Activated T-helper 2 cell treated with anti-CD3 and anti-CD28 coated beads, Interferon-gamma antibody, Interleukin-2, Interleukin-4, amounts not matched to agents 10 μg/mL and 5 μg/mL and 100 μg/mL, durations not matched to agents 14 hours and 24 hours and 36 hours (primary cell): ENCODE measurements around the gene ZNF302. TPM values are rescaled to one million over a fixed set of nuclear protein-coding genes. Genes with fewer than 3 reads are reported as not detected.

Experiments used
- DNase-seq: peaks from one replicate; pipeline ENCODE4 v3.0.0; 2021; ENCODE audit warnings: low spot score
- H3K27ac Mint-ChIP-seq: one replicate; pipeline ENCODE4 v1.8.0; 2021; ENCODE audit warnings: mixed read lengths
- H3K27me3 Mint-ChIP-seq: one replicate; pipeline ENCODE4 v1.8.0; 2021; ENCODE audit warnings: low read depth, mixed read lengths
- H3K36me3 Mint-ChIP-seq: one replicate; pipeline ENCODE4 v1.8.0; 2021; ENCODE audit warnings: low read depth, mixed read lengths
- H3K4me1 Mint-ChIP-seq: one replicate; pipeline ENCODE4 v1.8.0; 2021; ENCODE audit warnings: low read depth, mixed read lengths
- H3K4me3 Mint-ChIP-seq: one replicate; pipeline ENCODE4 v1.8.0; 2021; ENCODE audit warnings: low read depth, mild to moderate bottlenecking, moderate library complexity, mixed read lengths
- H3K9me3 Mint-ChIP-seq: one replicate; pipeline ENCODE4 v1.8.0; 2021; ENCODE audit warnings: mixed read lengths
- intact Hi-C: fragments of 100-400 bp; cut with micrococcal nuclease; formaldehyde crosslinking; loops from one replicate; pipeline ENCODE4 v1.15.1; 2023
- total RNA-seq: library from RNA; stranded (reverse); gene quantifications from 2 replicates; pipeline ENCODE4 v1.2.3, GENCODE V29; 2022

ZNF302 gene
- total RNA-seq, 1 donor from 2014 or later = 14.1 TPM

DNA sequence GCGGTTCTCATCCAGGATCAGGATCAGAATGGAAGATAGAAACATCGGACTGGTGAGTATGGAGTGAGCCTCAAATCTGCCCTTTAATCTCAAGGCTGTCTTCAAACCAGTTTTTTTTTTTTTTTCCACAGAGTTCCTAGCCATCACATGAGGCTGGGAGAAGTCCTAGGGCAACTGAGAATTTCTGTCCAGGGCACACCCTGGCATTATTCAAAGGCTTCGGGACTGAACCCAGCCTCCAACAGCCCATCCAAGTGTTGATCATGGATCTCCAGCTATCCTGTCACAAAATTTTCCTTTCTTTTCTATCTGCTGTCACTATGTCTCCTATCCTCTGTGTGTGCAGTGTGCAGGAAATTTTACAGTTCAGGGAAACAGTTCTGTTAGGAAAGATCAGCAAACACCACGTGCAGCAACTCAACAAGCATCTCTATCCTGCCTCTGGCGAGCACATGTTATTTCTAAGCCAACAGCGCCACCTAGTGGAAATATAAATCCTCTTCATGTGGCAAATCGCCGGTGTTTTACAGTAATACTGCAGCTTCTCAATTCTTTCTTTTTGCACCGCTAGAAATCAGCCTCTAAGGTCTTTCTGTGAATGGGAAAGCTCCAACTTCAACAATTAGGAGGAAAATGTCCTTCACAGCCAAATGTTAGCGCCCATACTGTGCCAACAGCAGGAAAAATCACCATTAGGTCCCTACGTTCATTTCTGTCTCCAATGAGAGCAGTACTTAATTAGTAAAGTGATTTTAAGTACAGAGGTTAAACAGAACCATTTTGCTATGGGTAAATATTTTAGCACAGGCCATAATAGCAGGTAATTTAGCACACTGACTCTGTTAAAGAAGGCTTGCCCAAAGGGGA, 35.1 kb downstream of the ZNF302 start:
- Mint-ChIP-seq H3K4me3 (no peak overlapping the region), H3K9me3 (peaks cover 28% of the 10 kb centered on the region), H3K27ac (no peak overlapping the region), H3K27me3 (peaks cover 3% of the 10 kb centered on the region), H3K36me3 (peaks cover 3% of the 10 kb centered on the region), H3K4me1 (peaks cover 1% of the 10 kb centered on the region)
- intact Hi-C loops = loop anchor here (1.0 to 2.0 kb wide), 2 partner anchors 73 to 212 kb away; no protein-coding TSS in a partner anchor
- DNase-seq = peak; percentile 33

DNA sequence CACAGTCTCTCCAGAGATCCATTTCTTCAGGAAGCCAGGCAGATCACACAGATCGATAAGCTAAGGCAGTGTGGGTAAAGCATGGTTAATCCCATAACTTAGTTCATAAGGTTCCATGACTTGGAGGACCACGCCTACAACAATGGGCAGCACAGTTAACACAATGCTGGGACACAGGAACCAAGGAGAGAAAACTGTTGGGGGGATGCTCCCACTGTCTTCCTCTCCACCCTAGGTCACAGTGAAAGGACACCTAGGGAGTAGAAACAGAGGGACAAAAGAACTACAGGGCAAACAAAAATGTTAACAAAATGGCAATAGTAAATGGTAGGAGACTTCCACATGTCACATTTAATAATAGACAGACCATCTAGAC, 35.8 kb downstream of the ZNF302 start:
- Mint-ChIP-seq H3K9me3 (peaks cover 28% of the 10 kb centered on the region), H3K36me3 (peaks cover 3% of the 10 kb centered on the region), H3K4me1 (peaks cover 1% of the 10 kb centered on the region), H3K27ac (no peak overlapping the region), H3K27me3 (peaks cover 3% of the 10 kb centered on the region), H3K4me3 (no peak overlapping the region)
- intact Hi-C loops = loop anchor here (2.0 kb wide), 1 partner anchor 212 kb away; no protein-coding TSS in a partner anchor
- no peak for DNase-seq

DNA sequence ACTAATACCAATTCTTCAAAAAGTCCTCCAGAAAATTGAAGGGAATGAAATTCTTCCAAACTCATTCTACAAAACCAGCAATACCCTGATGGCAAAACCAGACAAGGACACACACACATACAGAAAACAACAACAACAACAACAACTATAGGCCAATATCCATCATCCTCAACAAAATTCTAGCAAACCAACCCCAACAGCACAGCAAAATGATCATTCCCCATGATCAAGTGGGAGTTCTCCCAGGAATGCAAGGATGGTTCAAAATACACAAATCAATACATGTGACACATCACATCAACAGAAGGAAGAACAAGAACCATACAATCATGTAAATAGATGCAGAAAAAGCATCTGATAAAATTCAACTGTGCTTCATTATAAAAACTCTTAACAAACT, 37.9 kb downstream of the ZNF302 start:
- peaks cover 3% of the 10 kb centered on the region for H3K27me3 Mint-ChIP-seq
- no peak for DNase-seq
- H3K27ac Mint-ChIP-seq = no peak overlapping the region
- H3K4me1 Mint-ChIP-seq = peaks cover 1% of the 10 kb centered on the region
- H3K36me3 Mint-ChIP-seq = peaks cover 3% of the 10 kb centered on the region
- peaks cover 28% of the 10 kb centered on the region for H3K9me3 Mint-ChIP-seq
- H3K4me3 Mint-ChIP-seq = no peak overlapping the region
- intact Hi-C loops = no loop called here

DNA sequence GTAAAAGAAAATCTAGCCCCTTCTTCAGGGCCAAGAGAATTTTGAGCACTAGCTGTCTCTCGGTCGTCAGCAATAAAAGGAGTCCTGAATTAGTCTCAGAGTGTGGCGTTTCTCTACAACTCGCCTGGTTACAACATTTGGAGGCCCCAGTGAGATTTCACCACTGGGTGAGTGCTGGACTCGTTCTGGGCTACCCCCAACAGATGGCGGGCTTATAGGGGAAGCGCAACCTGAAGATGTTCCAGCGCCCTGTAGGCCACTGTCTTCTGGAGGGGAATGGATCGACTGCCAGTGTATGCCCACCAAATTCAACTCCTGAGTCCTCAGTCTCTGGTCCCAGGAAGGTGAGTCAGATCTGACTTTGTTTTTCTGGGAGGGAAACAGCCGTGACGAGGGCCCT, 44.9 kb downstream of the ZNF302 start:
- Mint-ChIP-seq H3K4me1 (no peaks in the 10 kb centered on the region), H3K36me3 (no peaks in the 10 kb centered on the region), H3K27ac (no peak overlapping the region), H3K4me3 (no peak overlapping the region), H3K9me3 (no peaks in the 10 kb centered on the region), H3K27me3 (peaks cover 5% of the 10 kb centered on the region)
- DNase-seq = no peak
- intact Hi-C loops = no loop called here

DNA sequence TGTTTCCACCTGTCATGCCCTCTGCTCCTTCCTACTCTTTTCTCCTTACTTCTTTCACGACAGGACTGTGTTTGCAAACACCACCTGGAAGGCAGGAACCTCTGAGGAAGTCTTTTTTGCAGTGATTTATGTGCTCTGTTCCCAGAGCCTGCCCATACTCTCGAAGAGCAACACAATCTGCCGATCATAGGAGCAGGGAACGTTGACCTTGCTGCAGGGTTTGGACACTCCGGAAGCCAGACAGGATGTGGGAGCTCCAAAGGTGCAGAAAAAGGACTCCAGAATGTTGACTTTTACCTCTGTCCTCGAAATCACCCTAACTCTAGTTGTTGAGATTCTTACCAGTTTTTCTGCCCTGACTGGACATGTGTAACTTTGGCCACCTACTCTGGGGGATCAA, 47.9 kb downstream of the ZNF302 start:
- Mint-ChIP-seq H3K36me3 (no peaks in the 10 kb centered on the region), H3K4me1 (no peaks in the 10 kb centered on the region), H3K27me3 (peaks cover 5% of the 10 kb centered on the region), H3K4me3 (no peak overlapping the region), H3K27ac (no peak overlapping the region), H3K9me3 (no peaks in the 10 kb centered on the region)
- intact Hi-C loops = no loop called here
- DNase-seq = no peak

DNA sequence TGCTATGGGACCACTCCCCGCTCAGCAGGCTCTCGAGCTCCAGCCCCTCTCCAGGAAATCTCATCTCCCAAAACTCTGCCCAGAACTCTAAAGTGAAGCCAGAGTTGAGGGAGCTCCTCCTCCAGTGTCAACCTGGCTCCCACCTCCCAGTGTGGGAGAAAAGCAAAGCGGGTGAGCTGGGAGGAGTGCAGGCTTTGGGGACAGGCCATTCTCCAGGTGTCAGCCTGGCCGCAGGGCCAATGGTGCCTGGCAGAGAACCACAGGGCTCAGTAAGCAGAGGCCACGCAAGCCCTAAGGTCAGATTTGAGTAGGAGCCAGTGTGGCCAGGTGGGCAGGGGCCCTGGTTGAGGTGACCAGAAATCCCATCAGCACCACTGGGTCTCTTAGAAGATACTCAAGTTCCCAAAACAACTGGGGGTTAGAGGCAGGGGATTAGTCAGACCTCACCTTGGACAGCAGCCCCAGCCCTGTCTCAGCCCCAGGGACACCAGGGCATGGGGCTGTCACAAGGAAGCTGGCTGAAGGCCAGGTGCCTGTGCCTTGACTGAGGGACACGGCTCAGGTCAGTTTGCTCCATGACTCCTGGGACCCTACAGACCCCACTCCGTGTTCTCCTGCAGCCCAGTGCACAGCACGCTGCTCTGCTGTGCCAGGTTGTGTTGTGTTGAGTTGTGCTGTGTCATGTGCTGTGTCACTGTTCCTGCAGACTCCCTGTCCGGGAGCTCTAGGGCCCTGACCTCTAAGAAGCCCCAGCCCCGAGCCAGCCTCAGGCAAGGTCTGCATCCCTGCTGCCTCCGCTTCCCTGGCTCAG, 53.7 kb downstream of the ZNF302 start:
- Mint-ChIP-seq H3K27ac (no peak overlapping the region), H3K4me3 (no peak overlapping the region), H3K4me1 (peaks cover 17% of the 10 kb centered on the region), H3K9me3 (peaks cover 9% of the 10 kb centered on the region), H3K36me3 (peaks cover 9% of the 10 kb centered on the region), H3K27me3 (no peaks in the 10 kb centered on the region)
- no peak for DNase-seq
- intact Hi-C loops = no loop called here

DNA sequence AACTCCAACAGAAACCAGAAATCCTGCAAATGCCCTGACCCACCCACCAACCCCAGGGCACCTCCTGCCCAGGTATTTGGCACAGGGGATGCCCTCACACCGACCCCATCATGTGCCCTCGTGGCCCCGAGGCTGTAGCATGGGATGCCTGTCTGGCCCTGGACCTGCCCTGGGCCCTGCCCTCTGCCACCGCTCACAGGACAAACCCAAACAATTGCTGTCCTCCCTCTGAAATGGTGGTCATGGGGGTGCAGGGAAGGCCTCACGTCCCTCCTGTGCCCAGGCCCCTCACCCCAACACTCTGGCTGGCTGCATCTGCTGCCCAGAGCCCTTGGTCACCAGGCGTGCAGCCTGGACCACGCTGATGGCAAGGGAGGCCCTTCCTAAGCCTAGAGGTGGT, 54.5 kb downstream of the ZNF302 start:
- no peak overlapping the region for H3K4me3 Mint-ChIP-seq
- H3K36me3 Mint-ChIP-seq = peaks cover 12% of the 10 kb centered on the region
- H3K27me3 Mint-ChIP-seq = no peaks in the 10 kb centered on the region
- no peak overlapping the region for H3K27ac Mint-ChIP-seq
- DNase-seq = no peak
- H3K4me1 Mint-ChIP-seq = peaks cover 17% of the 10 kb centered on the region
- intact Hi-C loops = no loop called here
- peaks cover 9% of the 10 kb centered on the region for H3K9me3 Mint-ChIP-seq

DNA sequence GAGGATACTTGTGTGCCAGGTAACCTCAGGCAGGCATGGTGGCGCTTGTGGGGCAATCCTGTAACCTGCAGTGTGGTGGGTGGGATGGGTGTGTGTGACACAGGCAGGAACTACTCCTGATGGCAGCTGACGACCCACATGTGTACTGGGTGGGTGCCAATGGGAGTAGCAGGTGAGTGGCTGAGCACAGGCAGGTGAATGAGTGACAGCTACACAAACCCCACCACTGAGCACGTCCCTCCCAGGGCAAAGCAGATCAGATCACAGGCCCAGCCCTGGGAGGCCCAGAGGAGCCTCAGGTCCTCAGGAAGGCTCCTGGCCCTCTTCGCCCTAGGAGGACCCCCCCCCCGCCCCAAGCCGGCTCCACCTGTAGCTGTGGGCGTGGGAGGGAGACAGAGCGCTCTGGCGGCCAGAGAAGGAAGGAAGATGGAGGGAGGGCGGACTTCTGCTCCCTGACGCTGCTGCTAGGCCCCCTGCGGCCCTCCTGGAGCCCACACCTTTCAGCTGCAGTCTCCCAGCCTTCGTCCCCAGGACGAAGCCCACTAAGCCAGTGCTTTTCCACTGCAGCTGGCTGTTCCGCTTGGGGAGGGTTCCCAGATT, 55.2 kb downstream of the ZNF302 start:
- H3K4me3 Mint-ChIP-seq = peak overlapping the region; percentile 66

DNA sequence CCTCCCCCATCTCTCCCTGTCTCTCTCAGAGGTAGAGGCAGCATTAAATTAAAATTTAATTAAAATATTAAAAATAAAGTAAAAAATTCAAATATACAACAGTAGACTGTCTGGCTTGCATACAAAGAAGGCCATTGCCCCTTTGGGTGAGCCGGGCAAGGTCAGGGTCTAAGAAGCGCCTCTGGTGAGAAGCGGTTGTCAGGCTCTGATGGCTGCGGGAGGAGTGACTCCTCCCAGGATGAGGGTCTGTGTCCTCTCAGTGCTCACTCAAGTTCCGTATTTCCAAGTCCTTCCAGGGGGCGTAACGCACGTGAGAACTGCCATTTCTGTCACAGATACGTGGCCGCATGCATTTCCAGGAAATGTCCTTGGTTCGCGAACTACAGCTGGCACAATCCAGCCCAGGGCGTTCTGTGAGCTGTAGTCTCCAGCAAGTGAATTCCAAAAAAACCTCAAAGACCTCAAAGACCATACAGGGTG, 55.8 kb downstream of the ZNF302 start:
- Mint-ChIP-seq H3K27ac (peak overlapping the region; percentile 95), H3K27me3 (no peaks in the 10 kb centered on the region), H3K4me1 (peaks cover 17% of the 10 kb centered on the region), H3K9me3 (peaks cover 13% of the 10 kb centered on the region), H3K4me3 (peak overlapping the region; percentile 91), H3K36me3 (peaks cover 18% of the 10 kb centered on the region)
- no peak for DNase-seq
- intact Hi-C loops = loop anchor here (1.0 kb wide), 2 partner anchors 40 to 56 kb away; partner anchors contain the start of genes SCGB2B2, ZNF302 and ZNF599

More for the DNA sequence above, 55.2 kb downstream of the ZNF302 start:
- Mint-ChIP-seq H3K27ac (peak overlapping the region; percentile 62), H3K4me1 (peaks cover 17% of the 10 kb centered on the region), H3K27me3 (no peaks in the 10 kb centered on the region), H3K36me3 (peaks cover 12% of the 10 kb centered on the region), H3K9me3 (peaks cover 9% of the 10 kb centered on the region)
- DNase-seq = no peak
- intact Hi-C loops = loop anchor here (1.0 kb wide), 2 partner anchors 41 to 55 kb away; partner anchors contain the start of genes SCGB2B2, ZNF302 and ZNF599

DNA sequence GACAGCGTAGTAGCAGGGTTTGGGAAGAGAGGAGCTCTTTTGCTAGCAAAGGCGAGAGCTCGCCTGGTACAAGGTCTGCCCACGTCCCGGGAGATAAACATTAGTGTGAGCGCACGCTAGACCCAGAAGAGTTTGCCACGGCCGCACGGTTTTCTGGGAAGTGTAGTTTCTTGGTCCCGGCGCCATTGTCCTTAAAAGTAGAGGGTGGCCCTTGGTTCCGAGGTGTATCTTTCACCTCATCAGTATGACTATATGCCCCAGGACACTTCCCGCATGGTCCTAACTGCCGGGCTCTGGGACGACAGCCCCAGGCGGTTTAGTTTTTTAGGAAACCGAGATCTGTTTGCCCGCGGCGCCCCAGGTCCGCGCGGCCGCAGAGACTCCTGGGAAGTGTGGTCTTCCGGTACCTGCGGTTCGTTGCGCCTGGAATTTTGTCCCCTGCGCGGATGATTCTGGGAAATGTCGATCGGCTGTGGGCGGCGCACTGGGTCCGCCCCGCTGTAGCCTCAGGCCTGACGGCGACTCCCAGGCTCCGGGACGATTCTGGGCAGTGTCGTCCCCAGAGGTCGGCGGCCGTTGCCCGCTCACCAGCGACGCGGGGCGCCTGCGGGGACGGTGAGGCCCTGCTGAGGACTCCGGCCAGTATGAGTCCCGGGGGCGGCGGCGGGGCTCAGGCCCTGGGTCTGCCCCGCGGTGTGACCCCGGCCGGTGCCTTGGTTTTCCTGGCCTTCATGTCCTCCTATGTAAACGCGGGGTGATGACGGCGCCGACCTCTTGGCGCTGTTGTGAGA, 56.5 kb downstream of the ZNF302 start, which contains the start of gene ZNF181:
ZNF181 (plus strand) TSS at position 498 of the 791 bp plus-strand sequence. CDS start 795 bp downstream, outside the sequence.
- peak within 1 kb of the TSS; percentile 95 for H3K27ac Mint-ChIP-seq
- DNase-seq = peak; percentile 77
- intact Hi-C loops = loop anchor here (1.0 kb wide), 2 partner anchors 39 to 57 kb away; partner anchors contain the start of genes SCGB2B2, ZNF302 and ZNF599
- H3K4me3 Mint-ChIP-seq = peak within 1 kb of the TSS; percentile 91
- no peaks in the 10 kb centered on the region for H3K27me3 Mint-ChIP-seq
- peaks cover 22% of the 10 kb centered on the region for H3K36me3 Mint-ChIP-seq
- H3K4me1 Mint-ChIP-seq = peaks cover 17% of the 10 kb centered on the region
- H3K9me3 Mint-ChIP-seq = peaks cover 18% of the 10 kb centered on the region

DNA sequence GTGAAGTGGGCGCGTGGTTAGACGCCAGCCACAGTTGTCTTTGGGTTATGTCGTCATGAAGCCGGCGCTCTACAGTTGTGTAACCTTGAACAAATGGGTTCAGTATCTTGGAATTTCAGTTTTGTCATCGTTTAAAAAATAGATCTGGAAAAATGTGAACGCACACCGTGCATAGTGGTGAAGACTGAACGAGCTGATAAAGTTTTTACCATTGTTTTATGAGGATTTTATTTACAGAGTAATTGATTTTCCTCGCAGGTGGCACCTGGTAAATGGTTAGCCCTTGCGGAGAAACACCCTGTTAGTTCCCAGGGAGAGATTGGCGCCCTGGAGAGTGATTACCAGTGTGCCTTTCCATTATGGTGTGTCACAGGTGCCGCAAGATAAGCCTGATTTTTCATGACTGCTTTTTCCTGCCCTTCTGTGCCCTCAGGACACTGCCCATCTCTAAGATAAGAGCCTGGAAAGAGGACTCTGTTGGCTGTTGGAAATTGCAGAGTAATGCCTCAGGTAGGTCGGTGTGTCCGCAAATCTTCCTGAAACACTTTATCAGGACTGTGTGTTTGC, 57.1 kb downstream of the ZNF302 start:
- H3K27ac Mint-ChIP-seq = peak overlapping the region; percentile 95
- intact Hi-C loops = no loop called here
- peak overlapping the region; percentile 91 for H3K4me3 Mint-ChIP-seq
- H3K27me3 Mint-ChIP-seq = no peaks in the 10 kb centered on the region
- peaks cover 25% of the 10 kb centered on the region for H3K9me3 Mint-ChIP-seq
- peaks cover 17% of the 10 kb centered on the region for H3K4me1 Mint-ChIP-seq
- H3K36me3 Mint-ChIP-seq = peaks cover 28% of the 10 kb centered on the region
- no peak for DNase-seq
